T-helper 2 cell treated with Interferon-gamma antibody and Interleukin-4, amounts not matched to agents 100 ng/mL and 5 ng/mL, for 36 hours (primary cell): ENCODE results near the gene NIBAN1. TPM values are rescaled to one million over a fixed set of nuclear protein-coding genes. Genes with fewer than 3 reads are reported as not detected.

ENCODE experiments used
- total RNA-seq: library from RNA; stranded (reverse); gene quantifications from 2 replicates; pipeline ENCODE4 v1.2.3, GENCODE V29; 2022

Gene NIBAN1
- total RNA-seq, 1 donor from 2014 or later = 57.4 TPM

Other genes with a start within 250 kb of the NIBAN1 start
- gene EDEM3, start 219.7 kb downstream of the NIBAN1 start, total RNA-seq = 40.9 and 48.9 TPM in 2 replicates
- gene RNF2, start 71.0 kb upstream of the NIBAN1 start, total RNA-seq = 19.0 and 20.3 TPM in 2 replicates
- 21.3 and 26.3 TPM in 2 replicates for gene TRMT1L, start 182.4 kb upstream of the NIBAN1 start, total RNA-seq
- 2.2 and 2.7 TPM in 2 replicates for gene SWT1, start 182.7 kb upstream of the NIBAN1 start, total RNA-seq